HCT116 (cell line): Measurements from ENCODE around the gene FFAR1. TPM values are rescaled to one million over a fixed set of nuclear protein-coding genes. Genes with fewer than 3 reads are reported as not detected.
"Not testable (repeated sequence)": the region's sequence is repeated elsewhere in the genome, so short reads cannot be mapped to it uniquely, and the experiment has no call there.

Experiments used
- ATAC-seq: fragments of 200-7000 bp; cut with Tn5 transposase; 2 replicates; pipeline ENCODE4 v1.9.1; 2020; ENCODE audit warnings: mild to moderate bottlenecking, moderate library complexity
- BruUV-seq: library from RNA; stranded (reverse); fragments of 400-500 nt; replicated peaks from 2 replicates; lab custom pipeline; 2021; lab: Mats Ljungman, UMichigan
- CTCF ChIA-PET: fragments of 300-600 bp; sonication (Branson Sonifier 250); formaldehyde crosslinking; loops from one replicate; lab custom pipeline; 2021; ENCODE audit warnings: antibody characterized with exemption; lab: Charles Lee
- POLR2A ChIA-PET: fragments of 300-600, 350-600 bp; sonication (Branson Sonifier 250); formaldehyde crosslinking; loops from one replicate; lab custom pipeline; 2021; ENCODE audit warnings: antibody characterized with exemption; lab: Charles Lee
- RAD21 ChIA-PET, 2 experiments: fragments of 300-600 bp; sonication (Branson Sonifier 250); formaldehyde crosslinking; loops; one replicate each; lab custom pipeline; 2023; ENCODE audit warnings: low total read pairs in 2 of 2; ENCODE audit not compliant: uncharacterized antibody in 2 of 2, unreplicated experiment in 2 of 2, low non-redundant PET in 1 of 2; lab: Charles Lee
- DNase-seq: peaks from one replicate; pipeline ENCODE4 v3.0.0-alpha.2; 2010; ENCODE audit warnings: low read depth, low spot score
- H2AFZ ChIP-seq: fragments of 200-600 bp; shearing (Covaris generic), sonication (generic); 2 replicates; pipeline ENCODE4 v1.6.1; 2017; ENCODE audit warnings: low read depth, mixed run types, mixed read lengths, antibody characterized with exemption, low read length; ENCODE audit not compliant: poor library complexity, severe bottlenecking
- H3K27ac ChIP-seq: 2 replicates; pipeline ENCODE4 v1.5.1; 2012; ENCODE audit warnings: low read depth, low read length
- H3K27me3 ChIP-seq: fragments of 200-600 bp; sonication (generic); 2 replicates; pipeline ENCODE4 v1.6.1; 2016; ENCODE audit warnings: mixed run types, low read length, mixed read lengths; ENCODE audit not compliant: insufficient read depth
- H3K36me3 ChIP-seq, 2 experiments: fragments of 200-500 bp in 1 of 2; fragments of 200-600 bp in 1 of 2; sonication (Bioruptor generic) in 1 of 2; sonication (generic) in 1 of 2; 2 replicates each; pipeline versions ENCODE4 v1.5.1 to v1.6.1; 2014 to 2016; ENCODE audit warnings: low read length in 2 of 2, inconsistent platforms in 1 of 2, mixed read lengths in 1 of 2, mixed run types in 1 of 2; ENCODE audit not compliant: insufficient read depth in 2 of 2, control insufficient read depth in 1 of 2
- H3K4me1 ChIP-seq, 2 experiments: fragments of 200-600 bp in 1 of 2; sonication (generic) in 1 of 2; 2 replicates each; pipeline versions ENCODE4 v1.5.1 to v1.6.1; 2012 to 2017; ENCODE audit warnings: low read length in 2 of 2, inconsistent platforms in 1 of 2, mild to moderate bottlenecking in 1 of 2, mixed read lengths in 1 of 2, mixed run types in 1 of 2, moderate library complexity in 1 of 2; ENCODE audit not compliant: insufficient read depth in 2 of 2, control insufficient read depth in 1 of 2
- H3K4me2 ChIP-seq: fragments of 200-600 bp; sonication (generic); 2 replicates; pipeline ENCODE4 v1.6.1; 2017; ENCODE audit warnings: mixed run types, low read length, mixed read lengths
- H3K4me3 ChIP-seq, 2 experiments: fragments of 200-600 bp in 1 of 2; sonication (generic) in 1 of 2; replicated peaks in 1 of 2; 2 replicates each; pipeline ENCODE4 v1.5.1; 2011 to 2016; ENCODE audit warnings: low read length in 2 of 2, control low read depth in 1 of 2, low read depth in 1 of 2, mild to moderate bottlenecking in 1 of 2, mixed read lengths in 1 of 2, mixed run types in 1 of 2
- H3K79me2 ChIP-seq: fragments of 200-600 bp; sonication (generic); 2 replicates; pipeline ENCODE4 v1.6.1; 2017; ENCODE audit warnings: mild to moderate bottlenecking, mixed run types, low read length, moderate library complexity, mixed read lengths; ENCODE audit not compliant: insufficient read depth
- H3K9ac ChIP-seq: fragments of 200-600 bp; sonication (generic); 2 replicates; pipeline ENCODE4 v1.6.1; 2016; ENCODE audit warnings: low read length, mixed read lengths
- H3K9me2 ChIP-seq: fragments of 200-600 bp; sonication (generic), shearing (Covaris generic); 2 replicates; pipeline ENCODE4 v1.6.1; 2017; ENCODE audit warnings: mixed run types, mild to moderate bottlenecking, moderate library complexity; ENCODE audit not compliant: insufficient read depth
- H3K9me3 ChIP-seq, 2 experiments: fragments of 200-500 bp in 1 of 2; fragments of 200-600 bp in 1 of 2; sonication (Bioruptor generic) in 1 of 2; sonication (generic) in 1 of 2; 2 replicates each; pipeline ENCODE4 v1.6.1; 2014 to 2017; ENCODE audit warnings: low read length in 2 of 2, mixed read lengths in 2 of 2, inconsistent platforms in 1 of 2, low read depth in 1 of 2, mild to moderate bottlenecking in 1 of 2, mixed run types in 1 of 2, moderate library complexity in 1 of 2; ENCODE audit not compliant: control insufficient read depth in 1 of 2, insufficient read depth in 1 of 2
- H4K20me1 ChIP-seq: fragments of 200-600 bp; sonication (generic), shearing (Covaris generic); 2 replicates; pipeline ENCODE4 v1.6.1; 2017; ENCODE audit warnings: mixed run types, mild to moderate bottlenecking, moderate library complexity; ENCODE audit not compliant: insufficient read depth
- RAD21 ChIP-seq: IDR thresholded peaks from 2 replicates; pipeline ENCODE4 v1.6.1; 2012; ENCODE audit warnings: low read depth, mild to moderate bottlenecking
- SP1 ChIP-seq: IDR thresholded peaks from 2 replicates; pipeline ENCODE4 v1.6.1; 2012; ENCODE audit warnings: low read depth
- intact Hi-C: fragments of 100-400 bp; cut with micrococcal nuclease; formaldehyde crosslinking; loops from 2 replicates; pipeline ENCODE4 v1.10.0; 2022
- total RNA-seq: library from RNA; stranded (reverse); gene quantifications from one replicate; pipeline ENCODE4 v1.2.1, GENCODE V29; 2021; ENCODE audit not compliant: unreplicated experiment

FFAR1 gene
- total RNA-seq, 1 experiment from 2014 or later: not detected

- TF ChIP-seq SP1 (no peak), RAD21 (no peak)
- ChIA-PET CTCF (interaction anchor here (0.8 to 0.9 kb wide), 2 partner anchors 16 to 137 kb away, joined by 3 to 4 read pairs; no protein-coding TSS in a partner anchor), POLR2A (interaction anchor here (1.1 kb wide), 1 partner anchor 17 kb away, joined by 3 read pairs; no protein-coding TSS in a partner anchor), RAD21 (no interaction called here)
- BruUV-seq: no TSS peak
- Histone ChIP-seq H3K9ac (no peak within 1 kb of the TSS), H3K27me3 (peaks cover 4% of the 10 kb centered on the region; the same call in 1 of the 2 replicates), H3K4me1 (peaks cover 0 to under 1% of the 10 kb centered on the region in 2 experiments; a peak in 1 of 4 replicates), H3K27ac (no peak within 1 kb of the TSS), H3K79me2 (no peaks in the 10 kb centered on the region), H3K9me3 (no peaks in the 10 kb centered on the region), H2AFZ (no peak within 1 kb of the TSS), H3K4me2 (no peak within 1 kb of the TSS), H3K4me3 (no peak within 1 kb of the TSS), H4K20me1 (no peaks in the 10 kb centered on the region), H3K36me3 (no peaks in the 10 kb centered on the region), H3K9me2 (no peaks in the 10 kb centered on the region)
- no peak for ATAC-seq
- no peak for DNase-seq
- intact Hi-C loops: loop anchor here (10.0 kb wide), 1 partner anchor 357 kb away; the partner anchor contains the start of gene KMT2B
These were observed 10.3 kb downstream of the FFAR1 start, which contains the start of gene FFAR3 for GRCh38 chr19:35357867-35358573. FFAR3 (plus strand) TSS chr19:35358460; CDS start chr19:35358891, 431 bp downstream.

- H3K9me3 ChIP-seq, H3K4me1 ChIP-seq, DNase-seq, POLR2A ChIA-PET, ATAC-seq, H3K27me3 ChIP-seq, H3K4me2 ChIP-seq, H3K4me3 ChIP-seq, H4K20me1 ChIP-seq, H3K36me3 ChIP-seq, CTCF ChIA-PET, BruUV-seq, H3K79me2 ChIP-seq, H2AFZ ChIP-seq, H3K9me2 ChIP-seq, H3K9ac ChIP-seq, RAD21 ChIA-PET, H3K27ac ChIP-seq: not testable (repeated sequence)
- intact Hi-C loops: loop anchor here (10.0 kb wide), 1 partner anchor 356 kb away; the partner anchor contains the start of gene KMT2B
These were observed 11.1 kb downstream of the FFAR1 start for GRCh38 chr19:35358834-35359233.

GRCh38 chr19:35359395-35359794 lies 11.7 kb downstream of the FFAR1 start:
- H2AFZ ChIP-seq, H4K20me1 ChIP-seq, CTCF ChIA-PET, DNase-seq, POLR2A ChIA-PET, H3K36me3 ChIP-seq, BruUV-seq, H3K27me3 ChIP-seq, H3K9me2 ChIP-seq, H3K4me1 ChIP-seq, H3K27ac ChIP-seq, H3K4me3 ChIP-seq, H3K4me2 ChIP-seq, H3K9me3 ChIP-seq, RAD21 ChIA-PET, H3K9ac ChIP-seq, H3K79me2 ChIP-seq, ATAC-seq: not testable (repeated sequence)
- intact Hi-C loops: loop anchor here (10.0 kb wide), 1 partner anchor 355 kb away; the partner anchor contains the start of gene KMT2B

- CTCF ChIA-PET: not testable (repeated sequence)
These were observed 12.4 kb downstream of the FFAR1 start for GRCh38 chr19:35360081-35360480.

More at GRCh38 chr19:35360081-35360480, 12.4 kb downstream of the FFAR1 start:
- H3K9me2 ChIP-seq, BruUV-seq, RAD21 ChIA-PET, DNase-seq, H2AFZ ChIP-seq, H3K27ac ChIP-seq, H3K4me1 ChIP-seq, H3K4me3 ChIP-seq, H3K27me3 ChIP-seq, ATAC-seq, intact Hi-C loops, H3K79me2 ChIP-seq, H3K9me3 ChIP-seq, H3K4me2 ChIP-seq, H3K9ac ChIP-seq, POLR2A ChIA-PET, H3K36me3 ChIP-seq, H4K20me1 ChIP-seq: not testable (repeated sequence)
